Gastroesophageal sphincter (tissue), 3 donors: ENCODE measurements around the gene KRTAP1-5.

Experiments used
- CTCF ChIP-seq, 4 experiments: fragments of 200-600 bp in 2 of 4; fragments of 450-650 bp in 2 of 4; sonication (generic) in 1 of 4; IDR thresholded peaks; one replicate each; pipeline ENCODE4 v1.5.1; 2017 to 2019; ENCODE audit warnings: antibody characterized with exemption in 4 of 4, mild to moderate bottlenecking in 2 of 4, moderate library complexity in 2 of 4
- EP300 ChIP-seq: sonication (generic); formaldehyde crosslinking; IDR thresholded peaks from one replicate; pipeline ENCODE4 v1.6.1; 2017; ENCODE audit warnings: antibody characterized with exemption, mild to moderate bottlenecking
- POLR2A ChIP-seq, 2 donors: fragments of 450-650 bp; IDR thresholded peaks; one replicate each; pipeline ENCODE4 v1.6.1; 2017; ENCODE audit warnings: antibody characterized with exemption in 2 of 2, mild to moderate bottlenecking in 2 of 2, moderate library complexity in 1 of 2
- POLR2AphosphoS5 ChIP-seq: sonication (generic); formaldehyde crosslinking; IDR thresholded peaks from one replicate; pipeline ENCODE4 v1.6.1; 2017; ENCODE audit warnings: antibody characterized with exemption

- no peak for TF ChIP-seq CTCF (IDR thresholded peaks at IDR 0.05)
- TF ChIP-seq POLR2A (IDR thresholded peaks at IDR 0.05) = no peak
- no peak for TF ChIP-seq EP300
- no peak for TF ChIP-seq POLR2AphosphoS5
Measured at GRCh38 chr17:40993839-40994238, 33.2 kb downstream of the KRTAP1-5 start, which contains the start of gene KRTAP3-3.
